ENCODE measurements around the gene DMGDH. TPM values are rescaled to one million over a fixed set of nuclear protein-coding genes. Genes with fewer than 3 reads are reported as not detected.

DMGDH gene
- total and polyA plus RNA-seq, 2 of the 4 experiments (the other 2 are of a cell fraction) = 0.18 TPM; not detected in 1

DNA sequence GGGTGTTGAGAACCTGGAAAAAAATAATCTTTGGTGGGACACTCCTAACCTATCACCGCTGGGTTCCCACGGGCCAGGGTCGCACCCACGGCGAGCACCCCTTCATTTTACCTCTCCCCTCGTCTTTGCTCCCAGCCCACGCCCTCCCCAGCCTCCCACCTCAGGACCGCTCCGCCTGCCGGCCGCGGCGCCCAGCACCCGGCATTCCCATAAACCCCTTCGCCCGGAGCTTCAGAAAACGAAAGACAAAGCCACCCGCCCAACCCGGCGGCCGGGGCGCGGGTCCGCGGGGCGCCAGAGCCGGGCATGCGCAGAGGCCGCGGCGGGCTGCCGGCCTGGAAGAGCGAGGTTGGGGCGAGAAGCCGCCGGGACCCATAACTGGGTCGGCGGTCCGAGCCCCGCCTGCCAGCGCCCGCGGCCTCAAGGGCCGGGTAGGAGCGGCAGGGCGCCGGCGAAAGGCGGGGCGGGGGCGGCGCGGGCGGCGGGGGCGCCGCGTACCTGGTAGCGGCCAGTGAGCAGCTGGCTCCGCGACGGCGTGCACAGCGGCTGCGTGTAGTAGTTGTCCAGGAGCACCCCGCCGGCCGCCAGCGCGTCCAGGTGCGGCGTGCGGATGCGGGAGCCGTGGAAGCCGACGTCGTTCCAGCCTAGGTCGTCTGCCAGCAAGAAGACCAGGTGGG is 84.9 kb downstream of the DMGDH start (continued):
- TF ChIP-seq CHD1 (IDR thresholded peaks at IDR 0.05; ENCODE audit: low read depth, low read length) (no peak), SMC3 (IDR thresholded peaks at IDR 0.05; ENCODE audit: low read depth, low read length) (0 out of 2 replicates have a peak, but pooled peaks have one; percentile 25), RAD21 (IDR thresholded peaks at IDR 0.05; ENCODE audit: low read length) (no peak)

DNA sequence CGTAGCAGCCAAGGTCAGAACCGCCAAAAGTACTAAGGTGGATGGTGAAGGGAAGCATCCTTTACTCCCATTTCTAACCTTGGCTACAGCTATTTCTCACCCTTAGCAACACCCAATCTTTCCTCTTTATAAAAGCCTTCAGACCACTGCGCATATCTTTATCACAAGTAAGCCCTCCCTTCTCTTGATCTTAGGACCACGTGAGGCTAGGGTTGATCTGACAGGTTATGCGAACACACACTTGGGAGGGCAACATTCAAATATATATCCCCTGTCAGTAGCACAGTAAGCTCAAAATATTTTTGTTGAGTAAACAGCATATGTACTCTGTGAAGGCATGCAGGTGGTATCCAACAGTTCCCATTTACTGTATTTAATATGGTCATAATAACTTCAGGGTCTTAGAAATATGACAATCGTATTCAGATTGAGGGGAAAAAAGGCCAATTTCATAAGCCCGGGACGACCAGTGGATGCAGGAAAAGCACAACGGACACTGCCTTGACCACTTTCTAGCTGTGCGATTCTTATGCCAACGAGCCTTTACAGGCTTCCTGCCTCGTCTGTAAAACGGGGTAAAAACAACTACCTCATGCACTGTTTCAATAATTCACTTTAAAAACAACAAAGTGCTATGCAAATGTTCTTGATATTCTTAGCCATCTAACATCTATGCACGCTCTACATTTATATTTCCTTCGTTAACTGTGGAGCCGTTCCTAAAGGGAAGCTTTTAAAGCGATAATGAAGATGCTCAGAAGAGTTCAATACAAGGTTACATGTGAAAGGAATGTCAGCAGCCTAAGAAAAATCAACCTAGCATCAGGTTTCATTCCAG is 85.7 kb downstream of the DMGDH start:
- ATAC-seq (ENCODE audit: low read depth) (peak; percentile 5), DNase-seq (peak; percentile 21)
- H3K4me1 ChIP-seq (ENCODE audit: control insufficient read depth, insufficient read depth, low read length) = peaks cover 7% of the 10 kb centered on the region
- H3K9me3 ChIP-seq (ENCODE audit: control insufficient read depth, insufficient read depth, low read length) = no peaks in the 10 kb centered on the region
- peak overlapping the region; percentile 72 for H3K4me3 ChIP-seq (ENCODE audit: insufficient read depth, low read depth, low read length)
- H2BK15ac ChIP-seq (ENCODE audit: low read depth, low read length) = peak overlapping the region; percentile 41; the same call in 2 of the 3 replicates
- H2AK5ac ChIP-seq (ENCODE audit: low read depth, low read length) = peak overlapping the region; percentile 81
- peak overlapping the region; percentile 93 for H3K14ac ChIP-seq (replicated peaks; ENCODE audit: low read depth, low read length)
- no peaks in the 10 kb centered on the region for H3K27me3 ChIP-seq (ENCODE audit: control insufficient read depth, insufficient read depth, low read length)
- H3K4me2 ChIP-seq (ENCODE audit: low read depth, low read length) = peak overlapping the region; percentile 96
- H3K36me3 ChIP-seq (ENCODE audit: control insufficient read depth, insufficient read depth, low read length) = no peaks in the 10 kb centered on the region
- peak overlapping the region; percentile 79 for H2AK9ac ChIP-seq (replicated peaks; ENCODE audit: low read depth, low read length, poor library complexity)
- BruUV-seq (replicated peaks) = no TSS peak
- H3K23ac ChIP-seq (ENCODE audit: low read depth, low read length) = peak overlapping the region; percentile 77
- H4K91ac ChIP-seq (ENCODE audit: insufficient read depth, low read depth, low read length) = peak overlapping the region; percentile 58
- H4K5ac ChIP-seq (ENCODE audit: low read depth, low read length) = peak overlapping the region; percentile 53; the same call in 1 of the 2 replicates
- H2BK20ac ChIP-seq (ENCODE audit: low read depth, low read length) = peak overlapping the region; percentile 41
- H3K18ac ChIP-seq (ENCODE audit: low read depth, low read length) = peak overlapping the region; percentile 22; the same call in 1 of the 2 replicates
- H3K4ac ChIP-seq (ENCODE audit: low read depth, low read length) = peak overlapping the region; percentile 80
- POLR2A ChIA-PET (ENCODE audit: unreplicated experiment) = no interaction called here
- intact Hi-C loops (cut with micrococcal nuclease) = loop anchor here (5.0 to 10.0 kb wide), 2 partner anchors 38 to 1679 kb away; no protein-coding TSS in a partner anchor
- peak overlapping the region; percentile 79 for H3K27ac ChIP-seq (ENCODE audit: insufficient read depth, low read length)
- H2AFZ ChIP-seq (replicated peaks; ENCODE audit: low read length, poor library complexity) = peak overlapping the region; percentile 96
- in situ Hi-C loops (cut with MboI; ENCODE audit: low sequenced_read_pairs) = no loop called here
- H2BK5ac ChIP-seq (ENCODE audit: low read depth, low read length, poor library complexity, severe bottlenecking) = peak overlapping the region; percentile 40
- 0% methylated on average over 4 of the region's 17 CpGs; no CpG with 5 or more reads in 1 of the 2 experiments for WGBS, 2 experiments (ENCODE audit: extremely low coverage in 2 of 2, insufficient read length in 1 of 2)
- H3K56ac ChIP-seq (ENCODE audit: extremely low read depth, insufficient read depth, low read length) = peak overlapping the region; percentile 67
- CTCF ChIA-PET = interaction anchor here (1.1 to 1.3 kb wide), 5 partner anchors 11 to 84 kb away, joined by 3 to 5 read pairs (median 3); no protein-coding TSS in a partner anchor
- H3K79me1 ChIP-seq (ENCODE audit: low read depth in 1 of 2, low read length in 2 of 2) = peaks cover 18 to 40% of the 10 kb centered on the region in 2 experiments
- H2BK120ac ChIP-seq (ENCODE audit: low read depth, low read length) = peak overlapping the region; percentile 88
- no peaks in the 10 kb centered on the region for H4K20me1 ChIP-seq (ENCODE audit: insufficient read depth, low read length)
- TF ChIP-seq, protein P1, sequence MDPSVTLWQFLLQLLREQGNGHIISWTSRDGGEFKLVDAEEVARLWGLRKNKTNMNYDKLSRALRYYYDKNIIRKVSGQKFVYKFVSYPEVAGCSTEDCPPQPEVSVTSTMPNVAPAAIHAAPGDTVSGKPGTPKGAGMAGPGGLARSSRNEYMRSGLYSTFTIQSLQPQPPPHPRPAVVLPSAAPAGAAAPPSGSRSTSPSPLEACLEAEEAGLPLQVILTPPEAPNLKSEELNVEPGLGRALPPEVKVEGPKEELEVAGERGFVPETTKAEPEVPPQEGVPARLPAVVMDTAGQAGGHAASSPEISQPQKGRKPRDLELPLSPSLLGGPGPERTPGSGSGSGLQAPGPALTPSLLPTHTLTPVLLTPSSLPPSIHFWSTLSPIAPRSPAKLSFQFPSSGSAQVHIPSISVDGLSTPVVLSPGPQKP (IDR thresholded peaks at IDR 0.05; ENCODE audit: borderline replicate concordance, low read depth, low read length) = no peak
- H3K9ac ChIP-seq (ENCODE audit: low read depth, low read length) = peak overlapping the region; percentile 52
- dilution Hi-C loops (cut with HindIII; ENCODE audit: low sequenced_read_pairs, unreplicated experiment) = no loop called here
- H3K9me1 ChIP-seq (ENCODE audit: insufficient read depth, low read length) = peaks cover 7% of the 10 kb centered on the region
- peak overlapping the region; percentile 72 to 94; a peak in 3 of 4 replicates for H4K8ac ChIP-seq (ENCODE audit: low read depth in 2 of 2, low read length in 2 of 2)
